GM18498 (cell line): ENCODE results near the gene KCNQ5.

ENCODE experiments used
- ATAC-seq: cut with Tn5 transposase; IDR thresholded peaks from one replicate; pipeline ENCODE4 v1.9.1; 2021; ENCODE audit warnings: mild to moderate bottlenecking, moderate library complexity; ENCODE audit not compliant: unreplicated experiment

The KCNQ5 gene

GRCh38 chr6:72674842-72675241, 53.0 kb downstream of the KCNQ5 start:
- no peak for ATAC-seq

GRCh38 chr6:72675396-72675795, 53.5 kb downstream of the KCNQ5 start:
- no peak for ATAC-seq

GRCh38 chr6:72676995-72677394, 55.1 kb downstream of the KCNQ5 start:
- ATAC-seq: no peak

DNA sequence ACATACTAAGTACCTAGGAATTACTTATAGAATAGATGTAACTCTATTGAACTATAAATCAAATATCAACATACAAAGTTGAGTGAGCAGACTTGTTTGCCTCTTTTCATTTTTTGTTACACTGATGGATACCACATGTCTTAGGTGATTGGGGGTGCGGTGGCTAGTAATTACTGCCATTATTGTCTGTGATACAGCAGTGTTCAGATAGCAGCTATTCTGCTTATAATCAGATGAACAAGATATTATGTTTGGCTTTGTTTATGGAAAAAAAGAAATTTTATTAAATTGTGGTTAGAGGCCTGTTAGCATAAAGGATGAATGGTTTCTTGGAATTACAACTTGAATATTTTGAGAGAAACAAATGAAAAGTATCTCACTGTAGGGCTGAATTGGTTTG, 55.9 kb downstream of the KCNQ5 start:
- ATAC-seq: no peak

DNA sequence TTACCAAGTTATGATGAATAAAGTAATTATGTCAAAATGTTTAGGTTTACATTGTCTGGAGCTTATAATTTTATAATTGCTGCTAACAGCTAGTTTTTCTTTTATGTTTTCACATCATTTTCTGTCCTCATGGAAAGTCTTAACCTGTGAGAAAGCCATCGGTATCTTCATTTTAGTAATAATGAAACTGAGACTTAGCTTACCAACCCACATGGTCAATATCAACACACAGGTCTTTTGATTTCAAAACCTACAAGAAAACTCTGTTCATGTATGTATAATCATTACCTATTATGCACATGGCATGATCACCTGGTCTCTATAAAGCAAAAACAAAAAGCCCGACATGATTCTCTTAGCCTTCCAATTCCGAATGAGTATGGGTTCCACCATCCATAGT, 61.9 kb downstream of the KCNQ5 start:
- peak; percentile 90 for ATAC-seq

- ATAC-seq: peak; percentile 87
Measured at GRCh38 chr6:72689107-72689954, 67.5 kb downstream of the KCNQ5 start.

- no peak for ATAC-seq
Measured at GRCh38 chr6:72691249-72691648, 69.4 kb downstream of the KCNQ5 start.

GRCh38 chr6:72696055-72696454, 74.2 kb downstream of the KCNQ5 start:
- ATAC-seq: no peak

GRCh38 chr6:72699159-72699558, 77.3 kb downstream of the KCNQ5 start:
- ATAC-seq: no peak

DNA sequence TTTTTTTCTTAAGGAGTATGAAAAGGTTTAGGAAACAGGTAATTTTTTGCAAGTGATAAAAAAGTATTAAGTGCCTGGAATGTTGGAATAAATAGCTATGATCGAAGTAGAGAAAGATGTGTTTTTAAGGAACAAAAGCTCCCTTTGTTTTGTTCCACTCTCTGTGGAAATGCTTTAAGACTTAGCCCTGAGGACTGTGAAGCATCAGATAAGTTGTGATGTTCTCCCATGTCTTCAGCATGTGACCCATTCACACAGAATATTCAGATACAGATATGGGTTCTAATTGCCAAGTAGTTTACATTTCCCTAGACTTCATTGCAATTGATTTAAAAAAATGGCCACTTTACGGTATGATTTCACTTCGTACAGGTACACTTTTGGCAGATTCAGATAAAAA, 80.6 kb downstream of the KCNQ5 start:
- ATAC-seq: no peak

DNA sequence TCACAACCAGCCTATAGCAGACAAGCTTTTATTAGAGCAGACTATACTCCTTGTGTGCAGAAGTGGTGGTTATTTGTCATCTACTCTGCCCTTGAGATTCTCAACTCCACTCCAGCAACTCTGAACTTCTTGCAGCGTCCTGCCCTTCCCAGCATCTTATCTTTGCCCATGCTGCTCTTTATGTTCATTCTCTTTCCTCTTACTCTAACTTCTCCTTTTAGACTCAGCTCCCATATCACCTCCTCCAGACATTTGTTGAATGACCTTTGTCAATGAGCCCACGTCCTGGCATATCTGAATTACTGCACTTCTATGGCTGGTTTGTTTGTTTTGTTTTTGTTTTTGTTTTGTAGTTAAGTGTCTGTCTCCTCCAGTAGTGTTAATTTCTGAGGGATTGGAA, 81.2 kb downstream of the KCNQ5 start:
- ATAC-seq: no peak

GRCh38 chr6:72704979-72705378, 83.1 kb downstream of the KCNQ5 start:
- ATAC-seq: no peak

- no peak for ATAC-seq
Measured at GRCh38 chr6:72709431-72709830, 87.6 kb downstream of the KCNQ5 start.

- no peak for ATAC-seq
Measured at GRCh38 chr6:72711731-72712130, 89.9 kb downstream of the KCNQ5 start.

DNA sequence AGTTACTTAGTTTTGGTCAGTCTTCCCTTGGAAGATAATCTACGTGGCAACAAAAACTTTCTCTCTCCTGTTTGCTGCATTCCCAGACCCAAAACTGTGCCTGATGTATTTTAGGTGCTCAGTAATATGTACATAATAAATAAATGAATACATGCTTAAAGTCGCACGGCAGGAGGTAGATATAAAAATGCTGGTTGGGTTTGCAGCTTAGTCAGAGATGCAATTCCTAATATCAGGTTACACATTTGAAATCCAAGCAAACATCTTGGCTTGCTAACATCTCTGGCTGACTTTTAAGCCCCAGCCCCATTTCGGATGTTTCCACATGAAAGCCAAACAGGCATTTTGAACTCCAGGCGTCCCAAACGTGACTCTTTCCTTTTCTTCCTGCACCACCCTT, 91.0 kb downstream of the KCNQ5 start:
- no peak for ATAC-seq

- ATAC-seq: no peak
Measured at GRCh38 chr6:72715119-72715518, 93.3 kb downstream of the KCNQ5 start.

DNA sequence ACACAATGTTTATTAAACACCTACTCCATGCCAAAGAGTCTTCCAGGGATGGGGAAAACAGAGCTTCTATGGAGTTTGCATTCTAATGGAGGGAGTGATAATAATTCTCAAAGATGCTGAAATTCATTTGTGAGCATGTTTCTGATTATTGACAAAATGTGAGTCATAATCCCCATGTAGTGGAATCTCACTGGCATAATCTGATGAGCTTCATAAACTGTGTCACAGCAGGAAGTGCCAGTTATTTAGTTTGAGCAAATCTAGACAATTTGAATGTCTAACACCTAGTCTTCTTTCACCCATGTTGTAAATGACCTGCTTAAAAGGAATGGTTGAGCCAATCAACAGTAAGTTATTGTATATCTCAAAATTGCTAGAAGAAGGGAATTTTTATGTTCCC, 95.1 kb downstream of the KCNQ5 start:
- ATAC-seq: no peak

GRCh38 chr6:72720464-72720863, 98.6 kb downstream of the KCNQ5 start:
- no peak for ATAC-seq

DNA sequence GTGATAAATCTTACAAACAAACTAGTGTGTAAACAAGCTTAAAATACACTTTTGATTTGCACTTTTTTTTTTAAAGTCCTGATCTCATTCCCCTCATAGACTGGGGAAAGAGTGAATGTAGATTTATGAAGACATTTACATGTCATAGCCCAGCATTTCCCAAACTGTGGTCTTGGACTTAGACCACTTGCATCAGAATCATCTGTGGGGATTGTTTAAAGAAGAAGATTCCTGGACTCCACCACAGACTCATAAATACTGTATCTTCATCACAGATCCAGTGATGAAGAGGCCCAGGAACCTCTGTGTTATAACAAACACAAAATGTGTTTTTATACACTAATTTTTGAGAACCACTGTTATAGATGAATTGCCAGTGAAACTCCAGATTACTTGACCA, 99.5 kb downstream of the KCNQ5 start:
- no peak for ATAC-seq

DNA sequence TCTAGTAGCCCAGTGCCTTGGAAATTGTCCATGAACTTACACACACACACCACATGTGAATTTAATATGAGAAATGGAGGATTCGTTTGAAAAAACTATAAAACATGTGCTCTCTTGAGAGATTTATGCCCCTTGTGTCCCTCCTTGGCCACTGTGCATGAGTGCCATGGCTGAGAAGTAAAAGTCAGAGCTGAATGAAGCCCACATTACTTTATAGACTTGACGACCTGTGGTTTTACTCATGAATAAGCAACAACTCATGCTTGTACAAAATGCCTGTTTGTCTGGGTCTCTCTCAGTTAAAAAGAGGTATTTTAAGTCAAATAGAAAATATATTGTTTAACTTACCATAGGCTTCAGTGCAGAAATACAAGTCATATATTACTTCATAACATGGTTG, 102.7 kb downstream of the KCNQ5 start:
- ATAC-seq: peak; percentile 91

DNA sequence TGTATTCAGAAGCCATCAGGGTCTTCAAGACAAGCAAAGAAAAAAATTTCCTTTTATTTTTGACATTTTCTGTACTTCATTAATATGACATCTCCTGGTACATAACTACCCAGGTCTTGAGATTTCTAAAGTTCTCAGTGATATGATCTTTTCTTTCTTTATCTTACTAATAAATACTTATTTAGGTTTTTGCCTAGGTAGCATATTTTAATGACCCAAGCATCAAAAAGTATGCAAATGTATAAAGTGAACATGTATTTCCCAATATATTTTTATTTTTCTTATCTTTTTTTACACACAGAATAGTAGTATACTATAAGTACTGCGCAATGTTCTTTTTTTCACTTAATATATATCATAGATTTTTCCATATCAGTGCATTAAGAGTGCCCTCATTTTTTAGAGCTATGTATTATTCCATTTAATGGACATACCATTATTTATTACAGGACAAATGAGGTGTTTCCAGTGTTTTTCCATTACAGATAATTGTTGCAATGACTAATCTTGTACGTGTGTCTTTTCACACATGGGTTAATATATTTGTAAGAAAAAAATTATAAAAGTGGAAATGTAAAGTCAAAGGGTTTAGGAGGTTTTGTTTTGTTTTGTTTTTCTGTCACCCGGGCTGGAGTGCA, 107.0 kb downstream of the KCNQ5 start:
- no peak for ATAC-seq

DNA sequence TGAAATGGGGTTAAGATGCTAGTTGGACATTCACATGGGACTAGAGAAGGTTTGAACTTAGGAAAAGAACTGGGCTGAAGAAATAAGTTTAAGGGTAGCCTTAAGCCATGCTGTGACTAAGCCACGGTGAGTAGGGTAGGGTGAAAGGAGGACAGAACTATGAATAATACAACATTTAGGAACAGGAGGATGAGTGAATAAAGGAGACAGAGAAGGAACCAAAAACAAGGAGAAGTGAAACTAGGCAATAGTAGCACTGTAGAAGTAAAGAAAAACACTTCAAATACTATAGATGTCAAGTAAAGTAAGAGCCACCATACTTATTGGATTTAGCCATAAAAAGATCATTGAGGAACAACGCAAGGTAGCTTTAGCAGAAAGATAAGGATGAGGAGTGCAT, 111.2 kb downstream of the KCNQ5 start:
- no peak for ATAC-seq

GRCh38 chr6:72738091-72738490, 116.2 kb downstream of the KCNQ5 start:
- no peak for ATAC-seq
